Measurements from ENCODE around the gene C17orf50. TPM values are rescaled to one million over a fixed set of nuclear protein-coding genes. Genes with fewer than 3 reads are reported as not detected.
A peak's percentile ranks its signal among the peaks of the same experiment; 100 is the strongest.

Gene C17orf50
- total and polyA plus RNA-seq, 2 of the 13 experiments (the other 11 are each of a cell fraction or from before 2014, with no cell fraction given) = not detected

DNA sequence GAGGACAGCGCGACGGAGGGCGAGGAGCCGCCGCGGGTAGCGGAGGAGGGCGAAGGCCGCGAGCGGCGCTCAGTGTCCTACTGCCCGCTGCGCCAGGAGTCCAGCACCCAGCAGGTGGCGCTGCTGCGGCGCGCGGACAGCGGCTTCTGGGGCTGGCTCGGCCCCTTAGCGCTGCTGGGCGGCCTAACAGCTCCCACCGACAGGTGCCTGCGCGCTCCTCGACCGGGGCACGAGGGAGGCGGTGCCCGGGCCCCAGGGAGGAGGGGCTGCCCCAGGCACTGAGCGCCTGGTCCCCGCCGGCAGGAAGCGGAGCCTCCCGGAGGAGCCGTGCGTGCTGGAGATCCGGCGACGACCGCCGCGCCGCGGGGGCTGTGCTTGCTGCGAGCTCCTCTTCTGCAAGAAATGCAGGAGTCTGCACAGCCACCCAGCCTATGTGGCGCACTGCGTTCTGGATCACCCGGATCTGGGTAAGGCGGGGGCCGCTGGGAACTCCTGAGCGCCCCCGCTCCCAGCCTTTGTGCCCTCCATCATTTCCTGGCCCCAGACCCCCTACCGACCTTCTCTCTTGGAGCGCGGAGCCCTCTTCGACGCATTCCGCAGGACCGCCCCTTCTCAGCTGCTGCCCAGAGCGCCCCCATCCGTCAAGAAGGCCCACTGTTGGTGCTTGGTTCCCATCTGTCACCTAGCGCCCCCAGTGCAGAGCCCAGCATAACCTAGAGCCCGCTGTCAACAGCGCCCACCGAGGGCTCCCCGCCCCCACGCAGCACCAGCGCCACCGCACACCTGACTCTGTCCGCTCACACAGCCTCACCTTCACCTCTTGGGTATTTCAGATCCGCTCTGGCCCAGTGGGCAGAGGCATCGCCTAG, 3.7 kb downstream of the C17orf50 start (continued):
- TF ChIP-seq, protein P1, sequence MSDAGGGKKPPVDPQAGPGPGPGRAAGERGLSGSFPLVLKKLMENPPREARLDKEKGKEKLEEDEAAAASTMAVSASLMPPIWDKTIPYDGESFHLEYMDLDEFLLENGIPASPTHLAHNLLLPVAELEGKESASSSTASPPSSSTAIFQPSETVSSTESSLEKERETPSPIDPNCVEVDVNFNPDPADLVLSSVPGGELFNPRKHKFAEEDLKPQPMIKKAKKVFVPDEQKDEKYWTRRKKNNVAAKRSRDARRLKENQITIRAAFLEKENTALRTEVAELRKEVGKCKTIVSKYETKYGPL (CRISPR knock-in tag; IDR thresholded peaks at IDR 0.05) = peak; percentile 61; the same call in 1 of the 2 replicates
- TF ChIP-seq ZNF350 (CRISPR knock-in tag; IDR thresholded peaks at IDR 0.05; ENCODE audit: borderline replicate concordance, low read depth) (peak; percentile 53; the same call in 1 of the 2 replicates), ZNF225 (CRISPR knock-in tag; IDR thresholded peaks at IDR 0.05) (peak; percentile 81; the same call in 1 of the 2 replicates), CAMTA2 (CRISPR knock-in tag; IDR thresholded peaks at IDR 0.05; ENCODE audit: borderline replicate concordance) (no peak), MEIS2 (CRISPR knock-in tag; IDR thresholded peaks at IDR 0.05) (peak; percentile 47; the same call in 1 of the 2 replicates), KDM5B (CRISPR knock-in tag; IDR thresholded peaks at IDR 0.05; ENCODE audit: borderline replicate concordance) (peak; percentile 87), MED1 (CRISPR knock-in tag; IDR thresholded peaks at IDR 0.05) (peak; percentile 50), ZSCAN30 (CRISPR knock-in tag; IDR thresholded peaks at IDR 0.05) (no peak), HOXA7 (CRISPR knock-in tag; IDR thresholded peaks at IDR 0.05) (no peak), ZFP82 (CRISPR knock-in tag; IDR thresholded peaks at IDR 0.05; ENCODE audit: borderline replicate concordance) (0 out of 2 replicates have a peak, but pooled peaks have one; percentile 80)
- TF ChIP-seq, protein P2, sequence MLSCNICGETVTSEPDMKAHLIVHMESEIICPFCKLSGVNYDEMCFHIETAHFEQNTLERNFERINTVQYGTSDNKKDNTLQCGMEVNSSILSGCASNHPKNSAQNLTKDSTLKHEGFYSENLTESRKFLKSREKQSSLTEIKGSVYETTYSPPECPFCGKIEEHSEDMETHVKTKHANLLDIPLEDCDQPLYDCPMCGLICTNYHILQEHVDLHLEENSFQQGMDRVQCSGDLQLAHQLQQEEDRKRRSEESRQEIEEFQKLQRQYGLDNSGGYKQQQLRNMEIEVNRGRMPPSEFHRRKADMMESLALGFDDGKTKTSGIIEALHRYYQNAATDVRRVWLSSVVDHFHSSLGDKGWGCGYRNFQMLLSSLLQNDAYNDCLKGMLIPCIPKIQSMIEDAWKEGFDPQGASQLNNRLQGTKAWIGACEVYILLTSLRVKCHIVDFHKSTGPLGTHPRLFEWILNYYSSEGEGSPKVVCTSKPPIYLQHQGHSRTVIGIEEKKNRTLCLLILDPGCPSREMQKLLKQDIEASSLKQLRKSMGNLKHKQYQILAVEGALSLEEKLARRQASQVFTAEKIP (CRISPR knock-in tag; IDR thresholded peaks at IDR 0.05; ENCODE audit: borderline replicate concordance) = no peak
- TF ChIP-seq, protein P3, sequence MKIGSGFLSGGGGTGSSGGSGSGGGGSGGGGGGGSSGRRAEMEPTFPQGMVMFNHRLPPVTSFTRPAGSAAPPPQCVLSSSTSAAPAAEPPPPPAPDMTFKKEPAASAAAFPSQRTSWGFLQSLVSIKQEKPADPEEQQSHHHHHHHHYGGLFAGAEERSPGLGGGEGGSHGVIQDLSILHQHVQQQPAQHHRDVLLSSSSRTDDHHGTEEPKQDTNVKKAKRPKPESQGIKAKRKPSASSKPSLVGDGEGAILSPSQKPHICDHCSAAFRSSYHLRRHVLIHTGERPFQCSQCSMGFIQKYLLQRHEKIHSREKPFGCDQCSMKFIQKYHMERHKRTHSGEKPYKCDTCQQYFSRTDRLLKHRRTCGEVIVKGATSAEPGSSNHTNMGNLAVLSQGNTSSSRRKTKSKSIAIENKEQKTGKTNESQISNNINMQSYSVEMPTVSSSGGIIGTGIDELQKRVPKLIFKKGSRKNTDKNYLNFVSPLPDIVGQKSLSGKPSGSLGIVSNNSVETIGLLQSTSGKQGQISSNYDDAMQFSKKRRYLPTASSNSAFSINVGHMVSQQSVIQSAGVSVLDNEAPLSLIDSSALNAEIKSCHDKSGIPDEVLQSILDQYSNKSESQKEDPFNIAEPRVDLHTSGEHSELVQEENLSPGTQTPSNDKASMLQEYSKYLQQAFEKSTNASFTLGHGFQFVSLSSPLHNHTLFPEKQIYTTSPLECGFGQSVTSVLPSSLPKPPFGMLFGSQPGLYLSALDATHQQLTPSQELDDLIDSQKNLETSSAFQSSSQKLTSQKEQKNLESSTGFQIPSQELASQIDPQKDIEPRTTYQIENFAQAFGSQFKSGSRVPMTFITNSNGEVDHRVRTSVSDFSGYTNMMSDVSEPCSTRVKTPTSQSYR (CRISPR knock-in tag; IDR thresholded peaks at IDR 0.05; ENCODE audit: borderline replicate concordance) = 0 out of 2 replicates have a peak, but pooled peaks have one; percentile 11
- TF ChIP-seq, protein P4, sequence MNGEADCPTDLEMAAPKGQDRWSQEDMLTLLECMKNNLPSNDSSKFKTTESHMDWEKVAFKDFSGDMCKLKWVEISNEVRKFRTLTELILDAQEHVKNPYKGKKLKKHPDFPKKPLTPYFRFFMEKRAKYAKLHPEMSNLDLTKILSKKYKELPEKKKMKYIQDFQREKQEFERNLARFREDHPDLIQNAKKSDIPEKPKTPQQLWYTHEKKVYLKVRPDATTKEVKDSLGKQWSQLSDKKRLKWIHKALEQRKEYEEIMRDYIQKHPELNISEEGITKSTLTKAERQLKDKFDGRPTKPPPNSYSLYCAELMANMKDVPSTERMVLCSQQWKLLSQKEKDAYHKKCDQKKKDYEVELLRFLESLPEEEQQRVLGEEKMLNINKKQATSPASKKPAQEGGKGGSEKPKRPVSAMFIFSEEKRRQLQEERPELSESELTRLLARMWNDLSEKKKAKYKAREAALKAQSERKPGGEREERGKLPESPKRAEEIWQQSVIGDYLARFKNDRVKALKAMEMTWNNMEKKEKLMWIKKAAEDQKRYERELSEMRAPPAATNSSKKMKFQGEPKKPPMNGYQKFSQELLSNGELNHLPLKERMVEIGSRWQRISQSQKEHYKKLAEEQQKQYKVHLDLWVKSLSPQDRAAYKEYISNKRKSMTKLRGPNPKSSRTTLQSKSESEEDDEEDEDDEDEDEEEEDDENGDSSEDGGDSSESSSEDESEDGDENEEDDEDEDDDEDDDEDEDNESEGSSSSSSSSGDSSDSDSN (CRISPR knock-in tag; IDR thresholded peaks at IDR 0.05) = peak; percentile 97
- TF ChIP-seq, protein P5, sequence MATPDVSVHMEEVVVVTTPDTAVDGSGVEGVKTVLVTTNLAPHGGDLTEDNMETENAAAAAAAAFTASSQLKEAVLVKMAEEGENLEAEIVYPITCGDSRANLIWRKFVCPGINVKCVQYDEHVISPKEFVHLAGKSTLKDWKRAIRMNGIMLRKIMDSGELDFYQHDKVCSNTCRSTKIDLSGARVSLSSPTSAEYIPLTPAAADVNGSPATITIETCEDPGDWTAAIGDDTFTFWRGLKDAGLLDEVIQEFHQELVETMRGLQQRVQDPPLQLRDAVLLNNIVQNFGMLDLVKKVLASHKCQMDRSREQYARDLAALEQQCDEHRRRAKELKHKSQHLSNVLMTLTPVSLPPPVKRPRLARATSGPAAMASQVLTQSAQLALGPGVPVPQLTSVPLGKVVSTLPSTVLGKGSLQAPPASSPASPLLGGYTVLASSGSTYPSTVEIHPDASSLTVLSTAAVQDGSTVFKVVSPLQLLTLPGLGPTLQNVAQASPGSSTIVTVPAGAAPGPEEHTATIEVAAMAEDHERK (CRISPR knock-in tag; IDR thresholded peaks at IDR 0.05; ENCODE audit: low read depth) = no peak
- TF ChIP-seq, protein P6, sequence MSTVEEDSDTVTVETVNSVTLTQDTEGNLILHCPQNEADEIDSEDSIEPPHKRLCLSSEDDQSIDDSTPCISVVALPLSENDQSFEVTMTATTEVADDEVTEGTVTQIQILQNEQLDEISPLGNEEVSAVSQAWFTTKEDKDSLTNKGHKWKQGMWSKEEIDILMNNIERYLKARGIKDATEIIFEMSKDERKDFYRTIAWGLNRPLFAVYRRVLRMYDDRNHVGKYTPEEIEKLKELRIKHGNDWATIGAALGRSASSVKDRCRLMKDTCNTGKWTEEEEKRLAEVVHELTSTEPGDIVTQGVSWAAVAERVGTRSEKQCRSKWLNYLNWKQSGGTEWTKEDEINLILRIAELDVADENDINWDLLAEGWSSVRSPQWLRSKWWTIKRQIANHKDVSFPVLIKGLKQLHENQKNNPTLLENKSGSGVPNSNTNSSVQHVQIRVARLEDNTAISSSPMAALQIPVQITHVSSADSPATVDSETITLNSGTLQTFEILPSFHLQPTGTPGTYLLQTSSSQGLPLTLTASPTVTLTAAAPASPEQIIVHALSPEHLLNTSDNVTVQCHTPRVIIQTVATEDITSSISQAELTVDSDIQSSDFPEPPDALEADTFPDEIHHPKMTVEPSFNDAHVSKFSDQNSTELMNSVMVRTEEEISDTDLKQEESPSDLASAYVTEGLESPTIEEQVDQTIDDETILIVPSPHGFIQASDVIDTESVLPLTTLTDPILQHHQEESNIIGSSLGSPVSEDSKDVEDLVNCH (CRISPR knock-in tag; IDR thresholded peaks at IDR 0.05) = no peak
